OCI-M2 (cell line): ENCODE measurements around the gene NMNAT3.
"Not testable (repeated sequence)": the region's sequence is repeated elsewhere in the genome, so short reads cannot be mapped to it uniquely, and the experiment has no call there.

Source experiments
- DNase-seq: peaks from one replicate; lab custom pipeline; 2025; ENCODE audit not compliant: unreplicated experiment; lab: John Stamatoyannopoulos, UW

The NMNAT3 gene

GRCh38 chr3:139639662-139640061 lies 38.1 kb downstream of the NMNAT3 start:
- DNase-seq: no peak

GRCh38 chr3:139638518-139638917 lies 39.3 kb downstream of the NMNAT3 start:
- DNase-seq: no peak

- no peak for DNase-seq
Observed at GRCh38 chr3:139636511-139636910, 41.3 kb downstream of the NMNAT3 start.

DNA sequence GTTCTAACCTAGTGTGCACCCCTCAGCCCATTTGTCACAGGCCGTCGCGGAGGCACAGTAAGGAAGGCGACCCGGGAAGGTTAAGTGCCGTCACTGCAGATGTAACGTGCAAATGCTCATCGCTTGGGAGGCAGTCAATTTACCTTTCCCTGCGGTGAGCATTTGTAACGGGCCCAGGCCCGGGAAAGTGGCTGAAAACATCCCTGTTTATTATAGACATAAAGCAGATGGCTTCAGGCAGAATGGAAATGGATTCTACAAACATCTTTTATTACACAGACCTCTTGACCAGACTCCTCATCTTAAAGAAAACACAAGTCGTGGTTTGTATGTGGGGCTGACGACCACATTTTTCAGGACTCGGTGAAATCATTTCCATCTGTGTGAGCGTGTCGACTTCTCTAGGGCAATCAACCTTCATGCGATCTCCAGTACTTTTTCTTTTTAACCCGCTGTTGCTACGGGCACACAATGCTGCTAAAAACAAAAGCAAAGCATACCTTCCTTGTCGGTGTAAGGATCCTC lies 43.6 kb downstream of the NMNAT3 start:
- DNase-seq: no peak

DNA sequence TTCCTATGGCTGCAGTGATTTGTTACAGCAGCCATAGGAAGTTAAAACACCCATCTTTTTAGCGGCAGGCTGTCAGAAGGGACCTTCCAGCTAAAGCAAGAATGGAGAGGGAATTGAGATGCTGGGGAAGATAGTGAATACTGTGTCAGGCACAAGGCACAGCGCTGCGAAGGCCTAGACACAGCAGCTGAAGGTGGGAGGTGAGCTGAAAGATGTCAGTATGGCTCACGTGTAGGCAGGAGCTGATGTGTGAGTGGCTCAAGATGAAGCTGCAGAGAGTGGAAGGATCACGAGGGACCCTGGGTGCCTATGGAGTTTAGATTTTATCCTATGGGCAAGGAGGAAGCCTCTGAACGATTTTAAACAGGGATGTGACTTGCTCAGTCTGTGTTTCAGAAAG lies 44.3 kb downstream of the NMNAT3 start:
- DNase-seq: no peak

DNA sequence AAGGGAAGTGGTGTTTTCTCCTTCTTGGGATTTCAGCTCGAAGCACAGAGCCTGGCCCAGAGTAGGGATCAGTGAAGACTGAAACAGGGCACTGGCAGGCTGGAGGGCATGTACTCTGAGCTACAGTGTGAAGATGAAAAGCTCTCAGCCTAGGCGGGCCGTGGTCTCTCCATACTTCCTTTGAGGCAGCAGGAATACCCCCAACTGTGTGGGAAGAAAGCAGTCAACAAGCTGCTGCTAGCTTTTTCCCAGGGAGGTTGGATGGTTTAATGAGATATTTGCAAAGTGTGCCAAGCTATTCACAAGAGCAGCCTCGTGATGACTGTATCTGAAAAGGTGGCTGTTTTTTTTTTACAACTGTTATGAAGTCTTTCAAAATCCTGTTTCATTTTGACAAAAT lies 47.2 kb downstream of the NMNAT3 start:
- no peak for DNase-seq

- DNase-seq: no peak
Observed at GRCh38 chr3:139629033-139629432, 48.7 kb downstream of the NMNAT3 start.

DNA sequence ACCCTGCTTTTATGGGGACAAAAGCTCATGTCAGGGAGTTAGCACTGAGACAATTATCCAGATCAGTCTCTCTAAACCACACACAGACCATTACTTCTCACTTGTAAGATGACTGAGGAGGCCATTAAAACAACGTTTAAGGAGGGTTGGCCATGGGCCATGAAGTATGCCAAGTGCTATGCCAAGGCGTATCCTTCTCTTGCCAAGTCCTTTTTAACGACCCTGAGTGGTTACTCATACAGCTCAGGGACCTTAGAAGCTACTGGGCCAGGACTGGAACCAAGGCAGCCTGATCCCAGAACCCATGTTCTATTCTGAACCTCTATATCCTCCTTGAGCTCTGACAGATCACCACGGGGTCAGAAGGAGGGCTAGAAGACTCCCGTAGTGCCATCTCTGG lies 50.0 kb downstream of the NMNAT3 start:
- DNase-seq: no peak

DNA sequence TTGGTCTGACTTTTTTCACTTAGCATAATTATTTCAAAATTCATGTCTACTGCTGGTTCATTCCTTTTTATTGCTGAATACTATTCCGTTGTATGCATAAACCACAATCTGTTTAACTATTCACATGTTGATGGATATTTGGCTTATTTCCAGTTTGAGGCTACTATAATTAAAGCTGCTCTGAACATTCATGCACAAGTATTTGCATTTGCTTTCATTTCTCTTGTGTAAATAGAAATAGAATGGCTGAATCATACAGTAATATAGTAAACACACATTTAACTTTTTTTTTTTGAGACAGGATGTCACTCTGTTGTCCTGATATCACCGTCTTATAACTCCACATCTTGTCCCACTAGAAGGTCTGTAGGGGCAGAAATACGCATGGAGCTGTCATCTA lies 57.3 kb downstream of the NMNAT3 start:
- DNase-seq: no peak

DNA sequence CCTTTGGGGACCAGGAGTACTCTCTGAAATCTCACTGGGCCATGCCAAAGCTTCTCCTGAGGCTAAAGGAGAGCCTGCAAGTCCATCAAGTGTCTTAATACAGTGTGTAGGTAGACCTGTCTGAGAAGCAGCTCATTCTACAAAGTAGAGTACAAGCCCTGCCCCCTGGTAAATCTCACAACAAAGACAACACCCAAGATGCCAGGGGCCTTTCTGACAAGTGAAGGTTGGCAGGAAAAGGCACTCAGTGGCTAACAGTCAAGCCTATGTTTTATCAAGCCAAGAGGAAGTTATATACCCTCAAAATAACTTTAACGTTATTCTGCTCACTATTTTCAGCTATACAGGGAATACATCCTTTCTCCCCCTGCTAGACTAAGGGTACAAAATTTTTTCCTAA lies 58.3 kb downstream of the NMNAT3 start:
- no peak for DNase-seq

DNA sequence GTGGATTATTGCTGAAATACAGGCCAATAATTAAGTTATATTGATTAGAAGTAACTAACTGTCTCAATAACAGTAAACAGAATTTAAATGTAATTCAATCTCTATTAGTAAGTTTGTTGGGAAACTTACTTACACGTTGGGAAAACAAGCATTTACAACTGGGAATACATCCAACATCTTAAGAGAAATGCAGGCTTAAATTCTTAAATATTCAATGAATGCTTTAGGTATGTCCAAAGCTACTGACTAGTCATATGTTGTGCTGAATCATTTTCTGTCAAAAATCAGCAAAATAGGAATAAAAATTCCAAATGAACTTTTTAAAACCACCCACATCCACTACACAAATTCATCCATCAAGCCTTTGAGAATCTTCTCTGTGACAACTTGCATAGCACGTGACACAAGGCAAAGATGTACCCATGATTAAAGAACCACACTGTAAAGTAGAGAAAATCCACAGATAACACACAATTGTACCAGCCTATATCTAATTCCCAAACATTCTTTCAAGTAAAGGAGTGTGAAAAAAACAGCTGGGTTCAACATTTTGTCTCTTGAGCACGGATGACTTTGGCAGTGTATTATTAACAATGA lies 60.0 kb downstream of the NMNAT3 start:
- no peak for DNase-seq

- no peak for DNase-seq
Observed at GRCh38 chr3:139611528-139611927, 66.2 kb downstream of the NMNAT3 start.

- DNase-seq: no peak
Observed at GRCh38 chr3:139610886-139611285, 66.9 kb downstream of the NMNAT3 start.

DNA sequence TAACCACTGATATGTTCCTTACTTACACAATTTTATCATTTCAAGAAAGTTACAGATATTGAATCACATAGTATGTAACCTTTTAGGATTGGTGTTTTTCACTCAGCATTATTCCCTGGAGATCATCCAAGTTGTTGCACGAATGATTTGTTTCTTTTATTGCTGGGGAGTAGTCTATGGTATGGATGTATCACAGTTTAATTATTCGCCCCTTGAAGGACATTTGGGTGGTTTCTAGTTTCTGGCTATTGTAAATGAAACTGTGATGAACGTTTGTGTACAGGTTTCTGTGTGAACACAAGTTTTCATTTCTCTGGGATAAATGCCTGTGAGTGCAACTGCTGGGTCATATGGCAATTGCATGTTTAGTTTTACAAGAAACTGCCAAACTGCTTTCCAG lies 68.8 kb downstream of the NMNAT3 start:
- no peak for DNase-seq

GRCh38 chr3:139608108-139608380 lies 69.7 kb downstream of the NMNAT3 start:
- DNase-seq: no peak

GRCh38 chr3:139607257-139608107 lies 70.3 kb downstream of the NMNAT3 start:
- DNase-seq: no peak

DNA sequence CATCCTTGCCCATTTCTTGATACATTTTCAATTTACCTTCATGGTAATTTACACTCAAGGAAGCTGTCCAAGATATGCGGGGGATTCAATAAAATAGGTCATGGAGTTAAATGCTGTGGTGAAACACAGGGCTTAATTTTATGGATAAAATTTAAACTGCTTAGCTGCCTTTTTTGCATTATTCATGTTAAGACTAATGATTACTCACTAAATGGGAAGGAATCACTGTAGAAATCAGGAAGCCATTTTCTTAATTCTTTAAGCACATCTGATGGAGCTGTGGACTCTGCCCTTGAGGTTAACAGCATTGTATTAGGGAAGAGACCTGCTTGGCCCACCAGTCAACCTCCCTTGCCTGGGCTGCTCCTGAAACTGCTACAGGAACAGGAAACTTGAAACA lies 75.8 kb downstream of the NMNAT3 start:
- DNase-seq: no peak

DNA sequence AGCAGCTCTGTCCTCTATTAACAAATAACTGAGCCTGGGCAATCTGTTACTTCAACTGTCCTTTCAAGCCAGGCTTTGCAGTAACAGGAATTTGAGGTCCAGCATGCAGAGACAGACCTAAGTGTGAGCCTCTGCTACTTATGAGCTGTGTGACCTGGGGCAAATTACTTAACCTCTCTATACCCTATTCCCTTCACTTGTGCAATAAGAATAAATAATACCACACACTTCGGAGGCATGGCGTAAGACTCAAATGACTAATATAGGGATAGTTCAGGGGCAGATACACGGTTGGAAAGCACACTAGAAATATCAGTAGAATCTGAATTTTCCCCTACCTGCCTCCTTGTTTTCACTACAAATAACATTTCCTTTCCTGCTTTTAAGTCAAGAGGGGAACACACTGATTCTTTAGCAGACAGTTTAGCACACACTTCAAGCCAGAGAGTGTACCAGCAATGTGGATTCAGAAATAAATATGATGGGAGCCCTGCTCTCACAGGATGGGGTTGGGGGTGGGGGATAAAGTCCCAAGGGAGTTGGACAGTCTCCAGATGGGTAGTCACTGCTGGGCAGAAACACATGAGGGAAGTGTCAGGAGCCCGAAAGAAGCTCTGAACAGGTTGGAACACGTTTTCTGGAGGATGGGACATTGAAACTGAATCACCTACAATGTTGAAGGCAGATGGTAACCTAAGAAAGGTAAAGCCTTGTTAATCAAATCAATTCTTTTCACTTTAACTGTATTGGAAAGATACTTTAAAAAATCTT lies 76.4 kb downstream of the NMNAT3 start:
- DNase-seq: no peak

DNA sequence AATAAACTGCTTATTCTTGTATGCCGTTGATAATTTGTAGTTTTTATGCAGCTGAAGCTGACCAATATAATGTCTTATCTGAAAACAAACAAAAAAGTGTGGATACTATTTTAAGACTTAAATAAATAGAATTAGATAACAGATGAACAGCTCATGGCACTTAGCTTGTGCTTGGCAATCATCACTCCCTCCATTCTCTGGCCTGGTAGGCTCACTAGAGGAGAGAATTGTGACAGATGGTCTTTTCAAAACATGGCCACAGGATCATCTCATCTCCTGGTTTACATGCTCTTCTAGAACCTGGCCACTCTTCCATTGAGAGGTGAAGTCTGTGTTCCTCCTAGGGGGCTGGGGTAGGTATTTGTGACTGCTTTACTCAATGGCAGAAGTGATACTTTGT lies 79.8 kb downstream of the NMNAT3 start:
- no peak for DNase-seq

GRCh38 chr3:139591186-139591585 lies 86.6 kb downstream of the NMNAT3 start:
- not testable (repeated sequence) for DNase-seq

GRCh38 chr3:139588450-139588849 lies 89.3 kb downstream of the NMNAT3 start:
- DNase-seq: no peak

DNA sequence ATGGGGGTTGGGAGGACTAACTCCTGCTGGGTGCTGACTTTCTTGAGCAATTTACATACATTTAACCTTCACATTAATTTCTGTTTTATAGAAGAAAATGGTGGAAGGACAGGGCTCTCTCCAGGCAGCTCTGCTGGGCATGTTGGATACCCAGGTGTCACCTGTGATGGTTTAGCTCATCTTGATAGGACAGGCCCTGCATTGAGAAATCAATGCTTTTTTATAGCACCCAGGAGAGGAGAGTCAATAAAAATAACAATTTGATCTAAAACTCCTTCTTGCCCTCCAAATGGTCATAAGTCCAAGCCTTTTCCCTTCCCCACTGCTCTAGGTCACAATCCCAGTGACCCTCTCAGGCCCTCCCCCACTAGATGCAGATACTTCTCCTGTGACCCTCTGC lies 90.0 kb downstream of the NMNAT3 start:
- DNase-seq: no peak
